ENCODE data around the gene ATP8A2.

- TF ChIP-seq PREB (CRISPR knock-in tag; IDR thresholded peaks at IDR 0.05; ENCODE audit: borderline replicate concordance): no peak
- no peak for TF ChIP-seq CTCF (IDR thresholded peaks at IDR 0.05)
- no peak for TF ChIP-seq GABPB1 (CRISPR knock-in tag; IDR thresholded peaks at IDR 0.05)
- TF ChIP-seq ZNF263 (CRISPR knock-in tag; IDR thresholded peaks at IDR 0.05; ENCODE audit: low read depth): no peak
- no peak for TF ChIP-seq SP1 (CRISPR knock-in tag; conservative IDR thresholded peaks at IDR 0.05)
- no peak for TF ChIP-seq ZNF232 (CRISPR knock-in tag; IDR thresholded peaks at IDR 0.05)
- TF ChIP-seq IRF2 (CRISPR knock-in tag; IDR thresholded peaks at IDR 0.05; ENCODE audit: borderline replicate concordance, low read depth): no peak
- no peak for TF ChIP-seq MLX (CRISPR knock-in tag; IDR thresholded peaks at IDR 0.05)
- TF ChIP-seq FOXP4 (CRISPR knock-in tag; IDR thresholded peaks at IDR 0.05): no peak
- no peak for TF ChIP-seq TEAD4 (CRISPR knock-in tag; IDR thresholded peaks at IDR 0.05)
- TF ChIP-seq USF1 (CRISPR knock-in tag; IDR thresholded peaks at IDR 0.05): no peak
- no peak for TF ChIP-seq E2F4 (CRISPR knock-in tag; IDR thresholded peaks at IDR 0.05; ENCODE audit: borderline replicate concordance, low read depth)
Observed at GRCh38 chr13:25943658-25944057, 571.9 kb downstream of the ATP8A2 start.

Measured in WTC11 (cell line).